C4-2B (cell line): Measurements from ENCODE around the gene BTG4.

Source experiments
- H3K27ac ChIP-seq: fragments of 450-650 bp; 2 replicates; pipeline ENCODE4 v1.5.1; 2017
- CTCF ChIP-seq: fragments of 450-650 bp; conservative IDR thresholded peaks from 2 replicates; pipeline ENCODE4 v1.5.1; 2017; ENCODE audit warnings: mild to moderate bottlenecking
- ZFX ChIP-seq: fragments of 450-650 bp; IDR thresholded peaks from 2 replicates; pipeline ENCODE4 v1.6.1; 2017

BTG4 gene

GRCh38 chr11:111499483-111499882, 12.7 kb downstream of the BTG4 start:
- TF ChIP-seq ZFX = no peak
- TF ChIP-seq CTCF = no peak

GRCh38 chr11:111494040-111494439, 18.1 kb downstream of the BTG4 start:
- TF ChIP-seq CTCF (no peak), ZFX (no peak)
- no peak overlapping the region for H3K27ac ChIP-seq

More at GRCh38 chr11:111499483-111499882, 12.7 kb downstream of the BTG4 start:
- no peak overlapping the region for H3K27ac ChIP-seq

GRCh38 chr11:111490496-111490895, 21.7 kb downstream of the BTG4 start:
- no peak overlapping the region for H3K27ac ChIP-seq
- TF ChIP-seq CTCF = no peak
- no peak for TF ChIP-seq ZFX

- H3K27ac ChIP-seq = no peak overlapping the region
- TF ChIP-seq CTCF = no peak
- no peak for TF ChIP-seq ZFX
Observed at GRCh38 chr11:111483431-111483830, 28.8 kb downstream of the BTG4 start.

GRCh38 chr11:111479666-111480065, 32.5 kb downstream of the BTG4 start:
- no peak overlapping the region for H3K27ac ChIP-seq
- no peak for TF ChIP-seq ZFX
- TF ChIP-seq CTCF = peak; percentile 10; the same call in 1 of the 2 replicates

- no peak overlapping the region for H3K27ac ChIP-seq
- no peak for TF ChIP-seq ZFX
- no peak for TF ChIP-seq CTCF
Observed at GRCh38 chr11:111477898-111478297, 34.3 kb downstream of the BTG4 start.

- TF ChIP-seq ZFX (no peak), CTCF (no peak)
Observed at GRCh38 chr11:111476956-111477355, 35.2 kb downstream of the BTG4 start.

More at GRCh38 chr11:111476956-111477355, 35.2 kb downstream of the BTG4 start:
- H3K27ac ChIP-seq = no peak overlapping the region
